ENCODE data around the gene IMPG2. TPM values are rescaled to one million over a fixed set of nuclear protein-coding genes. Genes with fewer than 3 reads are reported as not detected.

The IMPG2 gene
- total and polyA plus RNA-seq, 4 donors = 0.01 to 0.37 (median 0.25) TPM; not detected in 1

DNA sequence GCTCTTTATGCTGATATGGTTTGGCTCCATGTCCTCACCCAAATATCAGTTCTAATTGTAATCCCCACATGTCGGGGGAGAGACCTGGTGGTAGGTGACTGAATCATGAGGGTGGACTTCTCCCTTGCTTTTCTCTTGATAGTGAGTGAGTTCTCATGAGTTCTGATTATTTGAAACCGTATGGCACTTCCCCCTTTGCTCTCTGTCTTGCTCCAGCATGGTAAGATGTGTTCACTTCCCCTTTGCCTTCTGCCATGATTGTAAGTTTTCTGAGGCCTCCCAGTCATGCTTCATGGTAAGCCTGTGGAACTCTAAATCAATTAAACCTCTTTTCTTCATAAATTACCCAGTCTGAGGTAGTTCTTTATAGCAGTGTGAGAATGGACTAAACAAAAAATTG, 107.6 kb downstream of the IMPG2 start:
- TF ChIP-seq JUND (IDR thresholded peaks at IDR 0.05) (no peak), FOXA1 (IDR thresholded peaks at IDR 0.05) (no peak), RAD21 (IDR thresholded peaks at IDR 0.05) (no peak), ATF3 (IDR thresholded peaks at IDR 0.05) (no peak), FOXA2 (IDR thresholded peaks at IDR 0.05) (no peak), EGR1 (IDR thresholded peaks at IDR 0.05; ENCODE audit: low read depth in 2 of 2) (no peak), REST (IDR thresholded peaks at IDR 0.05) (no peak), NR2F2 (IDR thresholded peaks at IDR 0.05) (no peak), TAF1 (conservative IDR thresholded peaks at IDR 0.05) (no peak)
- TF ChIP-seq, protein P1, sequence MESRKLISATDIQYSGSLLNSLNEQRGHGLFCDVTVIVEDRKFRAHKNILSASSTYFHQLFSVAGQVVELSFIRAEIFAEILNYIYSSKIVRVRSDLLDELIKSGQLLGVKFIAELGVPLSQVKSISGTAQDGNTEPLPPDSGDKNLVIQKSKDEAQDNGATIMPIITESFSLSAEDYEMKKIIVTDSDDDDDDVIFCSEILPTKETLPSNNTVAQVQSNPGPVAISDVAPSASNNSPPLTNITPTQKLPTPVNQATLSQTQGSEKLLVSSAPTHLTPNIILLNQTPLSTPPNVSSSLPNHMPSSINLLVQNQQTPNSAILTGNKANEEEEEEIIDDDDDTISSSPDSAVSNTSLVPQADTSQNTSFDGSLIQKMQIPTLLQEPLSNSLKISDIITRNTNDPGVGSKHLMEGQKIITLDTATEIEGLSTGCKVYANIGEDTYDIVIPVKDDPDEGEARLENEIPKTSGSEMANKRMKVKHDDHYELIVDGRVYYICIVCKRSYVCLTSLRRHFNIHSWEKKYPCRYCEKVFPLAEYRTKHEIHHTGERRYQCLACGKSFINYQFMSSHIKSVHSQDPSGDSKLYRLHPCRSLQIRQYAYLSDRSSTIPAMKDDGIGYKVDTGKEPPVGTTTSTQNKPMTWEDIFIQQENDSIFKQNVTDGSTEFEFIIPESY (IDR thresholded peaks at IDR 0.05) = no peak
- Histone ChIP-seq H3K27me3 (ENCODE audit: control insufficient read depth in 4 of 4, insufficient read depth in 4 of 4, low read length in 3 of 4) (no peaks in the 10 kb centered on the region), H3K27ac (ENCODE audit: low read depth in 1 of 2, low read length in 2 of 2) (no peak overlapping the region), H3K4me3 (ENCODE audit: low read depth in 1 of 3, low read length in 3 of 3) (no peak overlapping the region), H3K4me1 (ENCODE audit: control insufficient read depth in 4 of 4, insufficient read depth in 4 of 4, low read length in 3 of 4) (no peaks in the 10 kb centered on the region), H3K36me3 (ENCODE audit: control insufficient read depth in 4 of 4, insufficient read depth in 3 of 4, low read depth in 1 of 4, low read length in 3 of 4) (no peaks in the 10 kb centered on the region), H3K9ac (ENCODE audit: low read depth in 1 of 2, low read length in 2 of 2) (no peak overlapping the region), H3K9me3 (ENCODE audit: control insufficient read depth in 4 of 4, low read length in 3 of 4) (peaks cover 0 to 4% (median 3%) of the 10 kb centered on the region in 4 donors)
- DNase-seq (ENCODE audit: low spot score) = no peak
- 71% methylated on average over 2 of the region's 2 CpGs for WGBS

- Histone ChIP-seq H3K4me1 (ENCODE audit: control insufficient read depth in 4 of 4, insufficient read depth in 4 of 4, low read length in 3 of 4) (no peaks in the 10 kb centered on the region), H3K27me3 (ENCODE audit: control insufficient read depth in 4 of 4, insufficient read depth in 4 of 4, low read length in 3 of 4) (no peaks in the 10 kb centered on the region), H3K4me3 (ENCODE audit: low read depth in 1 of 3, low read length in 3 of 3) (no peak overlapping the region), H3K27ac (ENCODE audit: low read depth in 1 of 2, low read length in 2 of 2) (no peak overlapping the region), H3K9me3 (ENCODE audit: control insufficient read depth in 4 of 4, low read length in 3 of 4) (no peaks in the 10 kb centered on the region), H3K9ac (ENCODE audit: low read depth in 1 of 2, low read length in 2 of 2) (no peak overlapping the region), H3K36me3 (ENCODE audit: control insufficient read depth in 4 of 4, insufficient read depth in 3 of 4, low read depth in 1 of 4, low read length in 3 of 4) (no peaks in the 10 kb centered on the region)
- TF ChIP-seq, protein P2, sequence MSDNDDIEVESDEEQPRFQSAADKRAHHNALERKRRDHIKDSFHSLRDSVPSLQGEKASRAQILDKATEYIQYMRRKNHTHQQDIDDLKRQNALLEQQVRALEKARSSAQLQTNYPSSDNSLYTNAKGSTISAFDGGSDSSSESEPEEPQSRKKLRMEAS (IDR thresholded peaks at IDR 0.05) = no peak
- TF ChIP-seq JUND (IDR thresholded peaks at IDR 0.05) = no peak
- no peak for DNase-seq (ENCODE audit: low spot score)
- 45% methylated on average over 2 of the region's 2 CpGs for WGBS
These were observed 116.1 kb downstream of the IMPG2 start for GRCh38 chr3:101204246-101204645.

GRCh38 chr3:101203411-101203810, 117.0 kb downstream of the IMPG2 start:
- WGBS = 81% methylated on average over 5 of the region's 5 CpGs
- H3K9me3 ChIP-seq (ENCODE audit: control insufficient read depth in 4 of 4, low read length in 3 of 4) = no peaks in the 10 kb centered on the region
- no peaks in the 10 kb centered on the region for H3K27me3 ChIP-seq (ENCODE audit: control insufficient read depth in 4 of 4, insufficient read depth in 4 of 4, low read length in 3 of 4)
- no peak overlapping the region for H3K9ac ChIP-seq (ENCODE audit: low read depth in 1 of 2, low read length in 2 of 2)
- TF ChIP-seq SP1 (IDR thresholded peaks at IDR 0.05) = no peak
- TF ChIP-seq GABPA (IDR thresholded peaks at IDR 0.05 in 1 of 2, conservative IDR thresholded peaks at IDR 0.05 in 1 of 2) = no peak
- H3K4me3 ChIP-seq (ENCODE audit: low read depth in 1 of 3, low read length in 3 of 3) = no peak overlapping the region
- no peak overlapping the region for H3K27ac ChIP-seq (ENCODE audit: low read depth in 1 of 2, low read length in 2 of 2)
- no peak for DNase-seq (ENCODE audit: low spot score)
- no peaks in the 10 kb centered on the region for H3K36me3 ChIP-seq (ENCODE audit: control insufficient read depth in 4 of 4, insufficient read depth in 3 of 4, low read depth in 1 of 4, low read length in 3 of 4)
- H3K4me1 ChIP-seq (ENCODE audit: control insufficient read depth in 4 of 4, insufficient read depth in 4 of 4, low read length in 3 of 4) = no peaks in the 10 kb centered on the region

Data from liver (tissue), 9 donors.